Mesenchymal stem cell (in vitro differentiated cells and primary cell): Measurements from ENCODE around the gene PERCC1.
A peak's percentile ranks its signal among the peaks of the same experiment; 100 is the strongest.

Experiments used
- DNase-seq: peaks from one replicate; pipeline ENCODE4 v3.0.0-alpha.2; 2013
- H2AFZ ChIP-seq: one replicate; pipeline ENCODE4 v1.6.1; 2013; ENCODE audit warnings: low read depth, mild to moderate bottlenecking, control low read depth, inconsistent platforms, low read length, moderate library complexity
- H2AK5ac ChIP-seq: 2 replicates; pipeline ENCODE4 v1.6.1; 2013; ENCODE audit warnings: low read length, moderate library complexity, mild to moderate bottlenecking, inconsistent platforms; ENCODE audit not compliant: severe bottlenecking
- H2BK120ac ChIP-seq: one replicate; pipeline ENCODE4 v1.6.1; 2013; ENCODE audit warnings: low read depth, mild to moderate bottlenecking, inconsistent platforms, low read length, moderate library complexity
- H2BK12ac ChIP-seq, 2 experiments: one replicate each; pipeline ENCODE4 v1.6.1; 2013; ENCODE audit warnings: inconsistent platforms in 2 of 2, low read length in 2 of 2, mild to moderate bottlenecking in 2 of 2, moderate library complexity in 2 of 2, control low read depth in 1 of 2
- H2BK15ac ChIP-seq: one replicate; pipeline ENCODE4 v1.6.1; 2013; ENCODE audit warnings: mild to moderate bottlenecking, low read depth, inconsistent platforms; ENCODE audit not compliant: poor library complexity, severe bottlenecking
- H2BK5ac ChIP-seq: 2 replicates; pipeline ENCODE4 v1.6.1; 2013; ENCODE audit warnings: low read depth, mild to moderate bottlenecking, low read length, control low read depth, inconsistent platforms; ENCODE audit not compliant: poor library complexity, severe bottlenecking
- H3K14ac ChIP-seq, 2 experiments: one replicate each; pipeline ENCODE4 v1.6.1; 2013; ENCODE audit warnings: inconsistent platforms in 2 of 2, low read length in 2 of 2, control low read depth in 1 of 2, mild to moderate bottlenecking in 1 of 2, moderate library complexity in 1 of 2
- H3K18ac ChIP-seq, 2 experiments: one replicate each; pipeline ENCODE4 v1.6.1; 2013; ENCODE audit warnings: inconsistent platforms in 2 of 2, low read length in 2 of 2, control low read depth in 1 of 2, low read depth in 1 of 2, mild to moderate bottlenecking in 1 of 2
- H3K23ac ChIP-seq, 2 experiments: one replicate each; pipeline ENCODE4 v1.6.1; 2013; ENCODE audit warnings: inconsistent platforms in 2 of 2, low read length in 2 of 2, mild to moderate bottlenecking in 2 of 2, moderate library complexity in 2 of 2, control low read depth in 1 of 2
- H3K27ac ChIP-seq: 2 replicates; pipeline ENCODE4 v1.5.1; 2013; ENCODE audit warnings: mild to moderate bottlenecking, moderate library complexity, low read length, control low read depth, inconsistent platforms; ENCODE audit not compliant: poor library complexity, severe bottlenecking
- H3K27me3 ChIP-seq, 2 experiments: 2 replicates each; pipeline versions ENCODE4 v1.6.1 to v1.7.0; 2013; ENCODE audit warnings: low read length in 2 of 2, mild to moderate bottlenecking in 2 of 2, moderate library complexity in 2 of 2, control low read depth in 1 of 2, inconsistent platforms in 1 of 2; ENCODE audit not compliant: control insufficient read depth in 1 of 2, insufficient read depth in 1 of 2
- H3K36me3 ChIP-seq, 2 experiments: 2 replicates each; pipeline versions ENCODE4 v1.6.1 to v1.7.0; 2013; ENCODE audit warnings: low read length in 2 of 2, control low read depth in 1 of 2, inconsistent platforms in 1 of 2, low read depth in 1 of 2, mild to moderate bottlenecking in 1 of 2; ENCODE audit not compliant: insufficient read depth in 2 of 2, control insufficient read depth in 1 of 2
- H3K4ac ChIP-seq, 2 experiments: one replicate each; pipeline ENCODE4 v1.6.1; 2013; ENCODE audit warnings: inconsistent platforms in 2 of 2, low read length in 2 of 2, mild to moderate bottlenecking in 2 of 2, moderate library complexity in 2 of 2, control low read depth in 1 of 2, low read depth in 1 of 2
- H3K4me1 ChIP-seq: 2 replicates; pipeline ENCODE4 v1.6.1; 2013; ENCODE audit warnings: low read depth, low read length, control low read depth; ENCODE audit not compliant: control insufficient read depth, insufficient read depth
- H3K4me2 ChIP-seq: 2 replicates; pipeline ENCODE4 v1.6.1; 2013; ENCODE audit warnings: low read length, mild to moderate bottlenecking, inconsistent platforms; ENCODE audit not compliant: poor library complexity, severe bottlenecking
- H3K4me3 ChIP-seq, 2 experiments: 2 replicates each; pipeline versions ENCODE4 v1.5.1 to v1.7.0; 2013; ENCODE audit warnings: low read length in 2 of 2, mild to moderate bottlenecking in 2 of 2, control low read depth in 1 of 2, low read depth in 1 of 2; ENCODE audit not compliant: insufficient read depth in 1 of 2
- H3K79me1 ChIP-seq: replicated peaks from 2 replicates; pipeline ENCODE4 v1.6.1; 2013; ENCODE audit warnings: mild to moderate bottlenecking, control low read depth, low read length, inconsistent platforms; ENCODE audit not compliant: poor library complexity, severe bottlenecking
- H3K9ac ChIP-seq: 2 replicates; pipeline ENCODE4 v1.7.0; 2013; ENCODE audit warnings: mild to moderate bottlenecking, low read length, moderate library complexity
- H3K9me3 ChIP-seq: 2 replicates; pipeline ENCODE4 v1.7.0; 2013; ENCODE audit warnings: mild to moderate bottlenecking, low read length; ENCODE audit not compliant: control insufficient read depth
- H4K8ac ChIP-seq: one replicate; pipeline ENCODE4 v1.6.1; 2013; ENCODE audit warnings: inconsistent platforms, mild to moderate bottlenecking, low read length, moderate library complexity
- H4K91ac ChIP-seq: one replicate; pipeline ENCODE4 v1.6.1; 2013; ENCODE audit warnings: mild to moderate bottlenecking, low read length, inconsistent platforms
- WGBS: methylation state at CpG from one replicate; pipeline ENCODE4 v1.1.7; 2013; ENCODE audit warnings: mixed read lengths; 5-methylcytosine and 5-hydroxymethylcytosine counted together

PERCC1 gene

GRCh38 chr16:1436731-1437355 lies 6.0 kb downstream of the PERCC1 start:
- H4K91ac ChIP-seq, result peak overlapping the region; percentile 39
- H3K27ac ChIP-seq, result no peak overlapping the region
- no peak overlapping the region for H3K4ac ChIP-seq
- peaks cover 16% of the 10 kb centered on the region for H3K4me1 ChIP-seq
- H2BK15ac ChIP-seq, result no peak overlapping the region
- H3K23ac ChIP-seq, result no peak overlapping the region
- DNase-seq, result no peak
- WGBS, result 94% methylated on average over 44 of the region's 47 CpGs
- no peaks in the 10 kb centered on the region for H3K79me1 ChIP-seq
- H3K9ac ChIP-seq, result no peak overlapping the region
- no peak overlapping the region for H4K8ac ChIP-seq
- no peak overlapping the region for H3K18ac ChIP-seq
- H3K27me3 ChIP-seq, result peaks cover 4 to 11% of the 10 kb centered on the region in 2 experiments
- no peak overlapping the region for H2BK12ac ChIP-seq
- H2AK5ac ChIP-seq, result no peak overlapping the region
- peaks cover 0 to 5% of the 10 kb centered on the region in 2 experiments for H3K36me3 ChIP-seq
- no peak overlapping the region for H3K14ac ChIP-seq
- no peak overlapping the region for H2AFZ ChIP-seq
- H3K4me3 ChIP-seq, result no peak overlapping the region
- H2BK5ac ChIP-seq, result no peak overlapping the region
- no peaks in the 10 kb centered on the region for H3K9me3 ChIP-seq
- no peak overlapping the region for H2BK120ac ChIP-seq
- no peak overlapping the region for H3K4me2 ChIP-seq

DNA sequence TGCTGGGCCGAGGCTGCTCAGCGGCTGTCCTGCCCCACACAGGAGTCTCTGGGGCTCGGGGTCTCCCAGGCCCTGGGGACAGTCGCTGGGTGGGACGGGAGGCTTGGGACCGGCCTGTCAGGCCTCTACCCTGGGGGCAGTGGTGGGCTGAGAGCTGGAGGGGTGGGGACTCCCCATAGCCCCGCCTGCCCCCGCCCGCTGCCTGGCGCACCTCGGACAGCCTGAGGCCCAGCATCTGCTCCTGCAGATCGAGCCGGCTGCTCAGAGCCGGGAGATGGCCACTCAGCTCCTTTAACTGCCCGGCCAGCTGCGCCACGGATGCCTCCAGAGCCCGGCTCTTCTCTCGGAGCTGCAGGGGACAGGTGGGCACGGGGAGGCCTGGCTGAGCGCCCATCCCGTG lies 6.7 kb downstream of the PERCC1 start:
- Histone ChIP-seq H3K27ac (no peak overlapping the region), H3K4me2 (no peak overlapping the region), H4K91ac (no peak overlapping the region), H3K36me3 (peaks cover 0 to 5% of the 10 kb centered on the region in 2 experiments), H3K27me3 (peaks cover 0 to 5% of the 10 kb centered on the region in 2 experiments), H2AFZ (no peak overlapping the region), H3K4me1 (peaks cover 16% of the 10 kb centered on the region), H2BK15ac (no peak overlapping the region), H4K8ac (no peak overlapping the region), H2AK5ac (no peak overlapping the region), H2BK12ac (no peak overlapping the region), H3K4me3 (no peak overlapping the region), H3K23ac (no peak overlapping the region), H3K79me1 (no peaks in the 10 kb centered on the region), H3K4ac (no peak overlapping the region), H2BK5ac (no peak overlapping the region), H2BK120ac (no peak overlapping the region), H3K18ac (no peak overlapping the region), H3K9ac (no peak overlapping the region), H3K9me3 (no peaks in the 10 kb centered on the region), H3K14ac (no peak overlapping the region)
- WGBS, result 81% methylated on average over 20 of the region's 22 CpGs
- no peak for DNase-seq

DNA sequence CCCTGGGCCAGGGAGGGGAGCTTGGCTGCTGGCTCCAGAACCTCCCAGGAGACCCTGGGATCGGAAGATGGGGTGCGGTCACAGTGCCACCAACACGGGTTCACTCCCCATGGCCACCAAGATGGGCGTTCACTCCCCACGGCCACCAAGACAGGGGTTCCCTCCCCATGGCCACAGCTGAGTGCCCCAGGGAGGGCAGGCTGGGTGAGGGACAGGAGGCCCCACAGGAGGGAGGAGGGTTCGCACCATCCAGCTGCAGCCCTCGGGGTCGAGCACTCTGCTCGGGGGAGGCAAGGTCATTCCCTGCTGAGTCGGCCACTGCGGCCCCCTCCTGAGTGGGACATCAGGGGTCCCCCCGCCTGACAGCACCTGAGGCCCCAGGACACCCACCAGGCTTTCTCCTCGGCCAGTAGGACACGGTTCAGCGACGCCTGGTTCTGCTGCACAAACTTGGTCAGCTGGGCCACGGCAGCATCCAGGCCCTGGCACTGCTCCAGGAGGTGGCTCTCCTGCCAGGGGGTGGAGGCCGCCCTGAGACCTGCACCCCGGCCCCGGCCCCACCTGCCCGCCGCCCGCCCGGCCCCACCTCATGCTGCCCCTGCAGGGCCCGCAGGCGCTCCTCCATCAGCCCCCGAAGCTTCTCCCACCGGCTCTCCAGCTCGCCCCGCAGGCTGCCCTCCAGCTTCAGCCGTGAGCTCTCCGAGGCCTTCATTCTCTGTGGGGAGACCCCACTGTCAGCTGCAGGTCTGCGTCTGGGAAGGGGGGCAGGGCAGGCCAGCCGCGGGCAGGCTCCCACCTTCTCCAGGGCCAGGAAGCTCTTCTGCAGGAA lies 7.6 kb downstream of the PERCC1 start:
- no peak overlapping the region for H3K14ac ChIP-seq
- DNase-seq, result no peak
- no peaks in the 10 kb centered on the region for H3K79me1 ChIP-seq
- 88% methylated on average over 35 of the region's 35 CpGs for WGBS
- H3K4me1 ChIP-seq, result peaks cover 16% of the 10 kb centered on the region
- H3K36me3 ChIP-seq, result peaks cover 0 to 5% of the 10 kb centered on the region in 2 experiments
- no peak overlapping the region for H3K4me2 ChIP-seq
- H2BK5ac ChIP-seq, result no peak overlapping the region
- H2AFZ ChIP-seq, result no peak overlapping the region
- H2BK15ac ChIP-seq, result no peak overlapping the region
- no peak overlapping the region for H3K4ac ChIP-seq
- H3K27ac ChIP-seq, result no peak overlapping the region
- H2AK5ac ChIP-seq, result no peak overlapping the region
- H4K8ac ChIP-seq, result no peak overlapping the region
- H2BK120ac ChIP-seq, result no peak overlapping the region
- H3K18ac ChIP-seq, result no peak overlapping the region
- H3K9me3 ChIP-seq, result no peaks in the 10 kb centered on the region
- H2BK12ac ChIP-seq, result no peak overlapping the region
- H3K9ac ChIP-seq, result no peak overlapping the region
- H3K27me3 ChIP-seq, result peaks cover 0 to 2% of the 10 kb centered on the region in 2 experiments
- H3K23ac ChIP-seq, result no peak overlapping the region
- H4K91ac ChIP-seq, result peak overlapping the region; percentile 55
- no peak overlapping the region for H3K4me3 ChIP-seq

GRCh38 chr16:1439058-1439698 lies 8.3 kb downstream of the PERCC1 start:
- no peak for DNase-seq
- WGBS, result 87% methylated on average over 20 of the region's 27 CpGs
- Histone ChIP-seq H3K27me3 (no peaks in the 10 kb centered on the region), H2AK5ac (no peak overlapping the region), H3K36me3 (peaks cover 0 to 5% of the 10 kb centered on the region in 2 experiments), H3K23ac (no peak overlapping the region), H4K91ac (no peak overlapping the region), H3K27ac (no peak overlapping the region), H3K9me3 (no peaks in the 10 kb centered on the region), H3K18ac (no peak overlapping the region), H4K8ac (peak overlapping the region; percentile 0), H3K4me2 (no peak overlapping the region), H3K4me1 (peaks cover 16% of the 10 kb centered on the region), H2AFZ (no peak overlapping the region), H3K9ac (no peak overlapping the region), H3K14ac (no peak overlapping the region), H2BK15ac (no peak overlapping the region), H3K4me3 (no peak overlapping the region), H2BK120ac (no peak overlapping the region), H3K79me1 (no peaks in the 10 kb centered on the region), H2BK5ac (no peak overlapping the region), H2BK12ac (no peak overlapping the region), H3K4ac (no peak overlapping the region)
